DOHH2 (cell line): Measurements from ENCODE around the gene UBE2Q1.

Experiments
- H3F3A ChIP-seq: fragments of 200-600 bp; sonication (generic), shearing (Covaris generic); 2 replicates; pipeline ENCODE4 v1.6.0; 2016; ENCODE audit warnings: antibody characterized with exemption, mild to moderate bottlenecking; ENCODE audit not compliant: control insufficient read depth, insufficient read depth
- H3K27ac ChIP-seq: fragments of 200-600 bp; sonication (generic); 2 replicates; pipeline ENCODE4 v1.5.1; 2014; ENCODE audit warnings: low read depth, mild to moderate bottlenecking, low read length, moderate library complexity
- H3K27me3 ChIP-seq: fragments of 200-600 bp; sonication (generic); 2 replicates; pipeline ENCODE4 v1.6.1; 2014; ENCODE audit warnings: mild to moderate bottlenecking, low read length, mixed read lengths; ENCODE audit not compliant: control insufficient read depth
- H3K36me3 ChIP-seq: fragments of 200-600 bp; sonication (generic); 2 replicates; pipeline ENCODE4 v1.6.1; 2014; ENCODE audit warnings: mild to moderate bottlenecking, low read length, moderate library complexity, mixed read lengths; ENCODE audit not compliant: control insufficient read depth
- H3K4me1 ChIP-seq: fragments of 200-600 bp; sonication (generic); 2 replicates; pipeline ENCODE4 v1.6.1; 2014; ENCODE audit warnings: mild to moderate bottlenecking, low read length, mixed read lengths; ENCODE audit not compliant: control insufficient read depth
- H3K4me2 ChIP-seq: fragments of 200-600 bp; sonication (generic); 2 replicates; pipeline ENCODE4 v1.6.0; 2014; ENCODE audit warnings: mild to moderate bottlenecking, low read length, moderate library complexity
- H3K4me3 ChIP-seq: fragments of 200-600 bp; sonication (generic); 2 replicates; pipeline ENCODE4 v1.5.1; 2014; ENCODE audit warnings: mild to moderate bottlenecking, low read length, mixed read lengths
- H3K79me2 ChIP-seq: fragments of 200-600 bp; sonication (generic); 2 replicates; pipeline ENCODE4 v1.6.1; 2014; ENCODE audit warnings: mild to moderate bottlenecking, low read length, mixed read lengths; ENCODE audit not compliant: control insufficient read depth
- H3K9me2 ChIP-seq: fragments of 200-600 bp; sonication (generic); replicated peaks from 2 replicates; pipeline ENCODE4 v1.6.1; 2014; ENCODE audit warnings: mild to moderate bottlenecking, low read length, mixed read lengths; ENCODE audit not compliant: control insufficient read depth
- H3K9me3 ChIP-seq: fragments of 200-600 bp; sonication (generic); 2 replicates; pipeline ENCODE4 v1.6.1; 2014; ENCODE audit warnings: antibody characterized with exemption, low read length, mixed read lengths; ENCODE audit not compliant: control insufficient read depth, insufficient read depth
- H4K20me1 ChIP-seq: fragments of 200-600 bp; sonication (generic); 2 replicates; pipeline ENCODE4 v1.6.0; 2014; ENCODE audit warnings: low read depth, mild to moderate bottlenecking, antibody characterized with exemption, low read length, moderate library complexity; ENCODE audit not compliant: control insufficient read depth, insufficient read depth
- EZH2phosphoT487 ChIP-seq: fragments of 200-600 bp; sonication (generic); IDR thresholded peaks from 2 replicates; pipeline ENCODE4 v1.6.1; 2017; ENCODE audit warnings: borderline replicate concordance, mild to moderate bottlenecking, antibody characterized with exemption, low read length, moderate library complexity, mixed read lengths
- TF ChIP-seq, protein P1 (sequence below): fragments of 200-600 bp; sonication (generic); IDR thresholded peaks from one replicate; pipeline ENCODE4 v1.5.1; 2014; ENCODE audit warnings: antibody characterized with exemption, mild to moderate bottlenecking, low read depth, low read length; ENCODE audit not compliant: poor library complexity, severe bottlenecking

The UBE2Q1 gene

DNA sequence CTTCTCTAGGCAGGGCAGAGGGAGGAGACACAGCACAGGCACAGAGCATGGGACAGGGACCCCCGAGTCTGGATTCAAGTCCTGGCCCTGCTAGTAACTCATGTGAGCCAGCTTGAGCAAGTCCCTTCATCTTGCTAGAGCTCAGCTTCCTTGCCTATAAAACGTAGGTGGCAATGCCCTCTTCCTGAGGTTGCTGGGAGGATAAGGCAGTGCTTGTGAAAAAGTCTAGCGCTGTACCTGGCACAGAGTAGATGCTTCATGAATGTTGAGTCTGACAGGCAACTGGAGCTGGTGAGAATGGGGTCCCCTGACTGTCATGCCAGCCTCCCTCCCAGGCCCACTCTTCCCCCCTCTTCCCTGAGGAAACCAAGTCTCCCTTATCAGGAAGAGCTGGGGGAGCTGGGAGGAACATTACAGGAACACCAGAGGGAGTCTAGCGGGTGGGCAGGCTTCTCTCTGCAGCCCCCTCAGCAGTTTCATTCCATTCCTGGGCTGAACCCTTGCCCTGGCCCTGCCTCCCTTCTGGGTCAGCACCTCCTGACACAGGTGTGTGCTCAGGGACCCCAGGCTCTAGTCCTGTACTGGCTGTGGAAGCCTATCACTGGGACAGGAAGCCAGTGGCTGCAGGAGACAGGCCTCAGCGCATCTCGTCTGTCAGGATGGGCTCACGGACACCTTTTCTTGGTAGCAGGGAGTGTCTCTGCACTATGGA lies 19.0 kb upstream of the UBE2Q1 start:
- H3K9me2 ChIP-seq = no peaks in the 10 kb centered on the region
- peaks cover 18% of the 10 kb centered on the region for H3F3A ChIP-seq
- no peaks in the 10 kb centered on the region for H3K9me3 ChIP-seq
- no peaks in the 10 kb centered on the region for H4K20me1 ChIP-seq
- H3K4me1 ChIP-seq = peaks cover 70% of the 10 kb centered on the region
- H3K27me3 ChIP-seq = no peaks in the 10 kb centered on the region
- H3K4me3 ChIP-seq = no peak overlapping the region
- TF ChIP-seq, protein P1, sequence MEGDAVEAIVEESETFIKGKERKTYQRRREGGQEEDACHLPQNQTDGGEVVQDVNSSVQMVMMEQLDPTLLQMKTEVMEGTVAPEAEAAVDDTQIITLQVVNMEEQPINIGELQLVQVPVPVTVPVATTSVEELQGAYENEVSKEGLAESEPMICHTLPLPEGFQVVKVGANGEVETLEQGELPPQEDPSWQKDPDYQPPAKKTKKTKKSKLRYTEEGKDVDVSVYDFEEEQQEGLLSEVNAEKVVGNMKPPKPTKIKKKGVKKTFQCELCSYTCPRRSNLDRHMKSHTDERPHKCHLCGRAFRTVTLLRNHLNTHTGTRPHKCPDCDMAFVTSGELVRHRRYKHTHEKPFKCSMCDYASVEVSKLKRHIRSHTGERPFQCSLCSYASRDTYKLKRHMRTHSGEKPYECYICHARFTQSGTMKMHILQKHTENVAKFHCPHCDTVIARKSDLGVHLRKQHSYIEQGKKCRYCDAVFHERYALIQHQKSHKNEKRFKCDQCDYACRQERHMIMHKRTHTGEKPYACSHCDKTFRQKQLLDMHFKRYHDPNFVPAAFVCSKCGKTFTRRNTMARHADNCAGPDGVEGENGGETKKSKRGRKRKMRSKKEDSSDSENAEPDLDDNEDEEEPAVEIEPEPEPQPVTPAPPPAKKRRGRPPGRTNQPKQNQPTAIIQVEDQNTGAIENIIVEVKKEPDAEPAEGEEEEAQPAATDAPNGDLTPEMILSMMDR = no peak
- TF ChIP-seq EZH2phosphoT487 = no peak
- no peaks in the 10 kb centered on the region for H3K79me2 ChIP-seq
- peak overlapping the region; percentile 90; the same call in 1 of the 2 replicates for H3K27ac ChIP-seq
- peaks cover 65% of the 10 kb centered on the region for H3K36me3 ChIP-seq
- H3K4me2 ChIP-seq = peak overlapping the region; percentile 74; the same call in 1 of the 2 replicates

- Histone ChIP-seq H4K20me1 (no peaks in the 10 kb centered on the region), H3K27ac (peak overlapping the region; percentile 90), H3K79me2 (no peaks in the 10 kb centered on the region), H3K36me3 (peaks cover 50% of the 10 kb centered on the region), H3K9me2 (no peaks in the 10 kb centered on the region), H3K9me3 (no peaks in the 10 kb centered on the region), H3K27me3 (no peaks in the 10 kb centered on the region), H3F3A (peaks cover 18% of the 10 kb centered on the region), H3K4me1 (peaks cover 70% of the 10 kb centered on the region), H3K4me3 (peak overlapping the region; percentile 50), H3K4me2 (peak overlapping the region; percentile 74)
- TF ChIP-seq, protein P1 = no peak
- TF ChIP-seq EZH2phosphoT487 = no peak
These were observed 17.6 kb upstream of the UBE2Q1 start for GRCh38 chr1:154575951-154576566.

- Histone ChIP-seq H3K4me1 (peaks cover 70% of the 10 kb centered on the region), H3K9me3 (no peaks in the 10 kb centered on the region), H3K4me3 (peak overlapping the region; percentile 50), H3K27me3 (no peaks in the 10 kb centered on the region), H3F3A (peaks cover 18% of the 10 kb centered on the region), H4K20me1 (no peaks in the 10 kb centered on the region), H3K36me3 (peaks cover 43% of the 10 kb centered on the region), H3K9me2 (no peaks in the 10 kb centered on the region), H3K79me2 (no peaks in the 10 kb centered on the region), H3K27ac (peak overlapping the region; percentile 90), H3K4me2 (peak overlapping the region; percentile 74)
- TF ChIP-seq, protein P1 = no peak
- no peak for TF ChIP-seq EZH2phosphoT487
These were observed 16.9 kb upstream of the UBE2Q1 start for GRCh38 chr1:154575147-154575927.
